Panc1 (cell line): ENCODE data around the gene ZBED1. TPM values are rescaled to one million over a fixed set of nuclear protein-coding genes. Genes with fewer than 3 reads are reported as not detected.

Experiments used
- ATAC-seq: fragments of 200-7000 bp; cut with Tn5 transposase; 2 replicates; pipeline ENCODE4 v1.9.1; 2020; ENCODE audit warnings: mild to moderate bottlenecking, moderate library complexity
- BruUV-seq: library from RNA; stranded (reverse); fragments of 400-500 nt; replicated peaks from 2 replicates; lab custom pipeline; 2021; lab: Mats Ljungman, UMichigan
- CTCF ChIA-PET: fragments of 300-600 bp; sonication (Branson Sonifier 250); formaldehyde crosslinking; loops from one replicate; lab custom pipeline; 2022; ENCODE audit warnings: antibody characterized with exemption; lab: Charles Lee
- POLR2A ChIA-PET: fragments of 300-600 bp; sonication (Branson Sonifier 250); formaldehyde crosslinking; loops from one replicate; lab custom pipeline; 2022; ENCODE audit warnings: antibody characterized with exemption; lab: Charles Lee
- DNase-seq: peaks from one replicate; pipeline ENCODE4 v3.0.0-alpha.2; 2010; ENCODE audit warnings: low read depth, low spot score
- H3K27ac ChIP-seq: 2 replicates; pipeline ENCODE4 v1.5.1; 2011; ENCODE audit warnings: mild to moderate bottlenecking, low read length, inconsistent platforms
- H3K27me3 ChIP-seq: fragments of 200-500 bp; sonication (Bioruptor generic); 2 replicates; pipeline ENCODE4 v1.6.0; 2014; ENCODE audit warnings: low read length, inconsistent platforms; ENCODE audit not compliant: control insufficient read depth, insufficient read depth
- H3K36me3 ChIP-seq: fragments of 200-500 bp; sonication (Bioruptor generic); 2 replicates; pipeline ENCODE4 v1.5.1; 2014; ENCODE audit warnings: inconsistent platforms, mild to moderate bottlenecking, low read length, moderate library complexity; ENCODE audit not compliant: control insufficient read depth, insufficient read depth
- H3K4me1 ChIP-seq: 2 replicates; pipeline ENCODE4 v1.5.1; 2011; ENCODE audit warnings: inconsistent platforms, mild to moderate bottlenecking, low read length, moderate library complexity; ENCODE audit not compliant: control insufficient read depth, insufficient read depth
- H3K4me3 ChIP-seq, 2 experiments: 2 replicates each; pipeline ENCODE4 v1.5.1; 2011 to 2012; ENCODE audit warnings: low read depth in 2 of 2, low read length in 2 of 2, mild to moderate bottlenecking in 2 of 2, inconsistent platforms in 1 of 2, moderate library complexity in 1 of 2
- H3K9me3 ChIP-seq: fragments of 200-500 bp; sonication (Bioruptor generic); 2 replicates; pipeline ENCODE4 v1.5.1; 2014; ENCODE audit warnings: low read depth, mild to moderate bottlenecking, inconsistent platforms, low read length, moderate library complexity; ENCODE audit not compliant: control insufficient read depth, insufficient read depth
- POLR2AphosphoS5 ChIP-seq: IDR thresholded peaks from 2 replicates; pipeline ENCODE4 v1.6.1; 2012; ENCODE audit warnings: mild to moderate bottlenecking, low read depth, low read length, moderate library complexity
- SIN3A ChIP-seq: IDR thresholded peaks from 2 replicates; pipeline ENCODE4 v1.6.1; 2012; ENCODE audit warnings: low read depth, mild to moderate bottlenecking, low read length, moderate library complexity, borderline replicate concordance; ENCODE audit not compliant: insufficient read depth
- TCF7L2 ChIP-seq: IDR thresholded peaks from 2 replicates; pipeline ENCODE4 v1.6.1; 2011; ENCODE audit warnings: mild to moderate bottlenecking, low read depth, low read length, inconsistent platforms
- in situ Hi-C: cut with HindIII; loops from 2 replicates; pipeline ENCODE4 v1.10.0; 2016; ENCODE audit warnings: low sequenced_read_pairs, low pct_unique_long_range_greater_than_20kb
- intact Hi-C: fragments of 100-400 bp; cut with micrococcal nuclease; formaldehyde crosslinking; loops from one replicate; pipeline ENCODE4 v1.10.0; 2022; ENCODE audit not compliant: unreplicated experiment
- total RNA-seq: library from RNA; stranded (reverse); gene quantifications from one replicate; pipeline ENCODE4 v1.2.1, GENCODE V29; 2021; ENCODE audit not compliant: unreplicated experiment
- TF ChIP-seq, protein P1 (sequence below): fragments of 450-650 bp; IDR thresholded peaks from 2 replicates; pipeline ENCODE4 v1.5.1; 2017; ENCODE audit warnings: mild to moderate bottlenecking
- TF ChIP-seq, protein P2 (sequence below), 2 experiments: IDR thresholded peaks; 2 replicates each; pipeline ENCODE4 v1.6.1; 2011 to 2012; ENCODE audit warnings: low read depth in 2 of 2, control low read depth in 1 of 2, low read length in 1 of 2, mild to moderate bottlenecking in 1 of 2, moderate library complexity in 1 of 2; ENCODE audit not compliant: insufficient read depth in 1 of 2

Gene ZBED1
- total RNA-seq, 1 experiment from 2014 or later, result 23.9 TPM

DNA sequence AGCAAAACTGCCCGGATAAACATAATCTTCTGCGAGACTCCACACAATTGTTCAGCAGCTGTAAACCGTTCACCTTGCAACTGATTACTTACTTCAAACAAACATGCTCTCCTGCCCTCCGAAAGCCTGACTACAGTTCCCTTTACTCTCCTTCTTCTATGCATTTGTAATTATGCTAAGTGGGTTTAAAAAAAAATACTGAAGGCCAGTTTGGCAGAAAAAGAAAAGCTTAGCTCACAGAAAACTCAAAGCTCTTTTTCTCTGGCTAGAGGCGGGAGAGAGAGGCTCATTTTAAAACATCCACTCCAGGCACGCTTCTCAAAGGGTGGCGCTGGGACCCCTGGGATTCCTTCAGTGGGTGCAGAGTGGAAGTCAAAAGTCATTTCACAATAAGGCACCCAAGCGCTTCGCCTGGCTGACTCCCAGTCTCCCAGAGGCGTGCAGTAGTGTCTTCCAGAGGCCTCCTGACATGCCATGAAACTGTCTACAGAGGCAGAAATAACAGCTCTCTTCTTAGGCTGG lies 1.9 kb downstream of the ZBED1 start:
- POLR2A ChIA-PET, result no interaction called here
- intact Hi-C loops (no loop called here), in situ Hi-C loops (no loop called here)
- BruUV-seq, result TSS peak; percentile 75
- CTCF ChIA-PET, result no interaction called here
- no peaks in the 10 kb centered on the region for H3K36me3 ChIP-seq
- H3K4me3 ChIP-seq, result peak overlapping the region; percentile 56 to 61
- ATAC-seq (peak; percentile 50), DNase-seq (no peak)
- peaks cover 4% of the 10 kb centered on the region; the same call in 1 of the 2 replicates for H3K4me1 ChIP-seq
- H3K27me3 ChIP-seq, result no peaks in the 10 kb centered on the region
- peak overlapping the region; percentile 74 for H3K27ac ChIP-seq
- TF ChIP-seq, protein P1, sequence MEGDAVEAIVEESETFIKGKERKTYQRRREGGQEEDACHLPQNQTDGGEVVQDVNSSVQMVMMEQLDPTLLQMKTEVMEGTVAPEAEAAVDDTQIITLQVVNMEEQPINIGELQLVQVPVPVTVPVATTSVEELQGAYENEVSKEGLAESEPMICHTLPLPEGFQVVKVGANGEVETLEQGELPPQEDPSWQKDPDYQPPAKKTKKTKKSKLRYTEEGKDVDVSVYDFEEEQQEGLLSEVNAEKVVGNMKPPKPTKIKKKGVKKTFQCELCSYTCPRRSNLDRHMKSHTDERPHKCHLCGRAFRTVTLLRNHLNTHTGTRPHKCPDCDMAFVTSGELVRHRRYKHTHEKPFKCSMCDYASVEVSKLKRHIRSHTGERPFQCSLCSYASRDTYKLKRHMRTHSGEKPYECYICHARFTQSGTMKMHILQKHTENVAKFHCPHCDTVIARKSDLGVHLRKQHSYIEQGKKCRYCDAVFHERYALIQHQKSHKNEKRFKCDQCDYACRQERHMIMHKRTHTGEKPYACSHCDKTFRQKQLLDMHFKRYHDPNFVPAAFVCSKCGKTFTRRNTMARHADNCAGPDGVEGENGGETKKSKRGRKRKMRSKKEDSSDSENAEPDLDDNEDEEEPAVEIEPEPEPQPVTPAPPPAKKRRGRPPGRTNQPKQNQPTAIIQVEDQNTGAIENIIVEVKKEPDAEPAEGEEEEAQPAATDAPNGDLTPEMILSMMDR, result no peak
- TF ChIP-seq TCF7L2 (no peak), POLR2AphosphoS5 (no peak), SIN3A (no peak)
- TF ChIP-seq, protein P2, sequence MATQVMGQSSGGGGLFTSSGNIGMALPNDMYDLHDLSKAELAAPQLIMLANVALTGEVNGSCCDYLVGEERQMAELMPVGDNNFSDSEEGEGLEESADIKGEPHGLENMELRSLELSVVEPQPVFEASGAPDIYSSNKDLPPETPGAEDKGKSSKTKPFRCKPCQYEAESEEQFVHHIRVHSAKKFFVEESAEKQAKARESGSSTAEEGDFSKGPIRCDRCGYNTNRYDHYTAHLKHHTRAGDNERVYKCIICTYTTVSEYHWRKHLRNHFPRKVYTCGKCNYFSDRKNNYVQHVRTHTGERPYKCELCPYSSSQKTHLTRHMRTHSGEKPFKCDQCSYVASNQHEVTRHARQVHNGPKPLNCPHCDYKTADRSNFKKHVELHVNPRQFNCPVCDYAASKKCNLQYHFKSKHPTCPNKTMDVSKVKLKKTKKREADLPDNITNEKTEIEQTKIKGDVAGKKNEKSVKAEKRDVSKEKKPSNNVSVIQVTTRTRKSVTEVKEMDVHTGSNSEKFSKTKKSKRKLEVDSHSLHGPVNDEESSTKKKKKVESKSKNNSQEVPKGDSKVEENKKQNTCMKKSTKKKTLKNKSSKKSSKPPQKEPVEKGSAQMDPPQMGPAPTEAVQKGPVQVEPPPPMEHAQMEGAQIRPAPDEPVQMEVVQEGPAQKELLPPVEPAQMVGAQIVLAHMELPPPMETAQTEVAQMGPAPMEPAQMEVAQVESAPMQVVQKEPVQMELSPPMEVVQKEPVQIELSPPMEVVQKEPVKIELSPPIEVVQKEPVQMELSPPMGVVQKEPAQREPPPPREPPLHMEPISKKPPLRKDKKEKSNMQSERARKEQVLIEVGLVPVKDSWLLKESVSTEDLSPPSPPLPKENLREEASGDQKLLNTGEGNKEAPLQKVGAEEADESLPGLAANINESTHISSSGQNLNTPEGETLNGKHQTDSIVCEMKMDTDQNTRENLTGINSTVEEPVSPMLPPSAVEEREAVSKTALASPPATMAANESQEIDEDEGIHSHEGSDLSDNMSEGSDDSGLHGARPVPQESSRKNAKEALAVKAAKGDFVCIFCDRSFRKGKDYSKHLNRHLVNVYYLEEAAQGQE (IDR thresholded peaks at IDR 0.05; ENCODE audit: insufficient read depth in 1 of 2, low read depth in 2 of 2, low read length in 1 of 2), result no peak
- H3K9me3 ChIP-seq, result no peaks in the 10 kb centered on the region

DNA sequence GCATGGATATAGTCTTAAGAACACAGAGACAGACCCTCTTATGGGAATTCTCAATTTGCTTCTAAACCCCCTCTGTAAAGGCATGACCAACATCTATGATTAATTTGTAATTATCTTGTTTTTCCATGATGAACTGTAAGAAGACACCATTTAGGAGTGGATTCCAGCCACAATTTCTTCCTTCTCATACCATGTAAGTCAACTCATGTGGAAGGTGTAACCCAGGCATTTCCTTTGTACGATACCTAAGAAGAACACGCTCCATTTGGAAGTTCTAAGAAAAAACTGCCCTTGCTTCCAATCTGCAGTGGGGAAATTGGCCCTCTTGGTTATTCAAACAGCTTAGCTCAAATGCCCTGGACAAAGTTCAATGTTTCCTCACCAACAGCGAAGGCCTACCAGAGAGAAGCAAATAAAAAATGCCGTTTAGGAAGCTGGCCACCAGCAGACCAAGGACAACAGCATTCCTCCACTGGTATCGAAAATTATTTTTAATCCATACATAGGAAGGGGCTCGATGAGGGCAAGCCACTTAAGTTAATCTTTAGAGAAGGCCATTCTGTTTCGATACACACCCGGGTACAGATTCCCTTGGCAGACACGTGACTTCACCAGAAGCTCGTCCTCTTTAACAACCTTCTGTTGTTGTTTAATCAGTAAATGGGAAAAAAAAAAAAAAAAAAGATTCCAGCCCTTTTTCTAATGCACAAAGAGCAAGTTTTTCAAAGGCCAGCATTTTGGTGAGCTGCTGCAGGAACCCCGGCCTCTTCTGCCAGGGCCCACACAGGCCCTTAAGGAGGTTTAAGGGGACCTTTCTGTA lies 2.6 kb downstream of the ZBED1 start:
- H3K27ac ChIP-seq, result peak overlapping the region; percentile 74
- peak overlapping the region; percentile 56 to 61 for H3K4me3 ChIP-seq
- no peaks in the 10 kb centered on the region for H3K36me3 ChIP-seq
- DNase-seq (no peak), ATAC-seq (no peak)
- H3K4me1 ChIP-seq, result peaks cover 4% of the 10 kb centered on the region; the same call in 1 of the 2 replicates
- intact Hi-C loops, result no loop called here
- in situ Hi-C loops, result no loop called here
- H3K9me3 ChIP-seq, result no peaks in the 10 kb centered on the region
- no TSS peak for BruUV-seq
- POLR2A ChIA-PET, result no interaction called here
- CTCF ChIA-PET, result no interaction called here
- H3K27me3 ChIP-seq, result no peaks in the 10 kb centered on the region
- no peak for TF ChIP-seq SIN3A
- TF ChIP-seq, protein P1, result no peak
- TF ChIP-seq, protein P2 (IDR thresholded peaks at IDR 0.05; ENCODE audit: insufficient read depth in 1 of 2, low read depth in 2 of 2, low read length in 1 of 2), result no peak
- no peak for TF ChIP-seq POLR2AphosphoS5
- no peak for TF ChIP-seq TCF7L2
